Type B pancreatic cell (in vitro differentiated cells): ENCODE data around the gene ITPKC. TPM values are rescaled to one million over a fixed set of nuclear protein-coding genes. Genes with fewer than 3 reads are reported as not detected.
A peak's percentile ranks its signal among the peaks of the same experiment; 100 is the strongest.
"Not testable (repeated sequence)": the region's sequence is repeated elsewhere in the genome, so short reads cannot be mapped to it uniquely, and the experiment has no call there.

Source experiments
- DNase-seq: peaks from one replicate; pipeline ENCODE4 v3.0.0; 2021; ENCODE audit warnings: mixed read lengths; ENCODE audit not compliant: unreplicated experiment; ENCODE audit errors: extremely low spot score
- H3K27ac Mint-ChIP-seq: 2 replicates; pipeline ENCODE4 v1.8.0; 2021; ENCODE audit warnings: mild to moderate bottlenecking, mixed read lengths
- H3K27me3 Mint-ChIP-seq: 2 replicates; pipeline ENCODE4 v1.8.0; 2021; ENCODE audit warnings: mixed read lengths
- H3K36me3 Mint-ChIP-seq: 2 replicates; pipeline ENCODE4 v1.8.0; 2021; ENCODE audit warnings: mixed read lengths
- H3K4me1 Mint-ChIP-seq: one replicate; pipeline ENCODE4 v1.8.0; 2021; ENCODE audit warnings: mixed read lengths; ENCODE audit not compliant: unreplicated experiment
- H3K4me3 Mint-ChIP-seq: 2 replicates; pipeline ENCODE4 v1.8.0; 2021; ENCODE audit warnings: mild to moderate bottlenecking, mixed read lengths
- H3K9me3 Mint-ChIP-seq: 2 replicates; pipeline ENCODE4 v1.8.0; 2021; ENCODE audit warnings: mixed read lengths
- CTCF ChIP-seq: fragments of 200-600 bp; sonication (generic); conservative IDR thresholded peaks from 2 replicates; pipeline ENCODE4 v1.5.0; 2021; ENCODE audit warnings: antibody characterized with exemption, mild to moderate bottlenecking
- total RNA-seq: library from RNA; stranded (reverse); gene quantifications from 2 replicates; pipeline ENCODE4 v1.2.1, GENCODE V29; 2021; ENCODE audit warnings: low replicate concordance

The ITPKC gene
- total RNA-seq, 1 donor from 2014 or later, result 22.4 TPM

- H3K4me3 Mint-ChIP-seq, result no peak overlapping the region
These were observed 6.8 kb downstream of the ITPKC start for GRCh38 chr19:40723661-40724254.

GRCh38 chr19:40724315-40724714 lies 7.4 kb downstream of the ITPKC start:
- H3K27ac Mint-ChIP-seq, result peak overlapping the region; percentile 62
- no peaks in the 10 kb centered on the region for H3K27me3 Mint-ChIP-seq
- DNase-seq, result no peak
- H3K36me3 Mint-ChIP-seq, result peaks cover 36% of the 10 kb centered on the region
- TF ChIP-seq CTCF, result no peak
- H3K4me1 Mint-ChIP-seq, result peaks cover 20% of the 10 kb centered on the region
- no peaks in the 10 kb centered on the region for H3K9me3 Mint-ChIP-seq
- H3K4me3 Mint-ChIP-seq, result peak overlapping the region; percentile 36

More at GRCh38 chr19:40723661-40724254, 6.8 kb downstream of the ITPKC start:
- TF ChIP-seq CTCF, result no peak
- Mint-ChIP-seq H3K9me3 (no peaks in the 10 kb centered on the region), H3K27ac (no peak overlapping the region), H3K36me3 (peaks cover 36% of the 10 kb centered on the region), H3K4me1 (peaks cover 20% of the 10 kb centered on the region), H3K27me3 (no peaks in the 10 kb centered on the region)
- no peak for DNase-seq

- no peaks in the 10 kb centered on the region for H3K27me3 Mint-ChIP-seq
- peaks cover 16% of the 10 kb centered on the region for H3K4me1 Mint-ChIP-seq
- no peaks in the 10 kb centered on the region for H3K9me3 Mint-ChIP-seq
- no peak for TF ChIP-seq CTCF
- no peak for DNase-seq
- peaks cover 36% of the 10 kb centered on the region for H3K36me3 Mint-ChIP-seq
- peak overlapping the region; percentile 62 for H3K27ac Mint-ChIP-seq
- H3K4me3 Mint-ChIP-seq, result no peak overlapping the region
These were observed 7.9 kb downstream of the ITPKC start for GRCh38 chr19:40724855-40725254.

- no peak for DNase-seq
- no peak for TF ChIP-seq CTCF
- no peaks in the 10 kb centered on the region for H3K27me3 Mint-ChIP-seq
- H3K4me1 Mint-ChIP-seq, result peaks cover 5% of the 10 kb centered on the region
- H3K27ac Mint-ChIP-seq, result no peak overlapping the region
- H3K9me3 Mint-ChIP-seq, result no peaks in the 10 kb centered on the region
- no peak overlapping the region for H3K4me3 Mint-ChIP-seq
- H3K36me3 Mint-ChIP-seq, result peaks cover 35% of the 10 kb centered on the region
These were observed 9.4 kb downstream of the ITPKC start for GRCh38 chr19:40726279-40726678.

- not testable (repeated sequence) for H3K27me3 Mint-ChIP-seq, H3K4me1 Mint-ChIP-seq, H3K27ac Mint-ChIP-seq, H3K4me3 Mint-ChIP-seq, H3K9me3 Mint-ChIP-seq, DNase-seq
- H3K36me3 Mint-ChIP-seq, result peaks cover 36% of the 10 kb centered on the region
These were observed 13.2 kb downstream of the ITPKC start for GRCh38 chr19:40730065-40730464.

- not testable (repeated sequence) for H3K4me1 Mint-ChIP-seq
These were observed 15.4 kb downstream of the ITPKC start for GRCh38 chr19:40732304-40732703.

GRCh38 chr19:40733149-40733548 lies 16.2 kb downstream of the ITPKC start:
- no peaks in the 10 kb centered on the region for H3K4me1 Mint-ChIP-seq
- no peaks in the 10 kb centered on the region for H3K9me3 Mint-ChIP-seq
- H3K4me3 Mint-ChIP-seq, result no peak overlapping the region
- H3K27ac Mint-ChIP-seq, result peak overlapping the region; percentile 46
- no peaks in the 10 kb centered on the region for H3K27me3 Mint-ChIP-seq
- TF ChIP-seq CTCF, result no peak
- H3K36me3 Mint-ChIP-seq, result peaks cover 35% of the 10 kb centered on the region
- DNase-seq, result no peak

More at GRCh38 chr19:40732304-40732703, 15.4 kb downstream of the ITPKC start:
- not testable (repeated sequence) for H3K27me3 Mint-ChIP-seq, H3K9me3 Mint-ChIP-seq, DNase-seq, H3K4me3 Mint-ChIP-seq, H3K27ac Mint-ChIP-seq
- peaks cover 35% of the 10 kb centered on the region for H3K36me3 Mint-ChIP-seq
